ENCODE measurements around the gene MKRN3. TPM values are rescaled to one million over a fixed set of nuclear protein-coding genes. Genes with fewer than 3 reads are reported as not detected.

The MKRN3 gene
- total and polyA plus RNA-seq, 2 of the 8 experiments (the other 6 are each of a cell fraction or from before 2014, with no cell fraction given): not detected

DNA sequence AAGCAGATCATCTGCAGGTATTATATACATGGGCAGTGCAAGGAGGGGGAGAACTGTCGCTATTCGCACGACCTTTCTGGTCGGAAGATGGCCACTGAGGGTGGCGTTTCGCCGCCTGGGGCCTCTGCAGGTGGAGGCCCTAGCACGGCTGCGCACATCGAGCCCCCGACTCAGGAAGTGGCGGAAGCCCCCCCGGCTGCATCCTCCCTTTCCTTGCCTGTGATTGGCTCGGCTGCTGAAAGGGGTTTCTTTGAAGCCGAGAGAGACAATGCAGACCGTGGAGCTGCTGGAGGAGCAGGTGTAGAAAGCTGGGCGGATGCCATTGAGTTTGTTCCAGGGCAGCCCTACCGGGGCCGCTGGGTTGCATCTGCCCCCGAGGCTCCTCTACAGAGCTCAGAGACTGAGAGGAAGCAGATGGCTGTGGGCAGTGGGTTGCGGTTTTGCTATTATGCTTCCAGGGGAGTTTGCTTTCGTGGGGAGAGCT lies 639 bp downstream of the MKRN3 start (continued):
- TF ChIP-seq CHD7 (IDR thresholded peaks at IDR 0.05; ENCODE audit: insufficient replicate concordance, low read length): no peak
- TF ChIP-seq KDM1A (IDR thresholded peaks at IDR 0.05; ENCODE audit: borderline replicate concordance, low read length): no peak
- TF ChIP-seq TAF1 (IDR thresholded peaks at IDR 0.05; ENCODE audit: low read depth, low read length): no peak
- no peak for TF ChIP-seq POU5F1 (IDR thresholded peaks at IDR 0.05; ENCODE audit: low read depth, low read length)
- TF ChIP-seq ASH2L (IDR thresholded peaks at IDR 0.05; ENCODE audit: low read length): no peak
- no peak for TF ChIP-seq EGR1 (IDR thresholded peaks at IDR 0.05; ENCODE audit: borderline replicate concordance, low read depth, low read length)
- TF ChIP-seq CTBP2 (IDR thresholded peaks at IDR 0.05; ENCODE audit: borderline replicate concordance, insufficient read depth, insufficient read length, low read length): no peak
- TF ChIP-seq CBX5 (IDR thresholded peaks at IDR 0.05; ENCODE audit: low read depth, low read length): no peak

Data from H1 (cell line).